ENCODE results near the gene CENPM.

GRCh38 chr22:41979423-41980250 lies 32.7 kb upstream of the CENPM start:
- TF ChIP-seq CTCF (IDR thresholded peaks at IDR 0.05; ENCODE audit: borderline replicate concordance, extremely low read depth, low read length, poor library complexity, severe bottlenecking) (no peak), EZH2 (IDR thresholded peaks at IDR 0.05; ENCODE audit: borderline replicate concordance, low read depth, low read length, severe bottlenecking) (no peak)
